Mammary epithelial cell (primary cell): ENCODE results near the gene SCIN.

Experiments
- EZH2 ChIP-seq: IDR thresholded peaks from 2 replicates; pipeline ENCODE4 v1.6.1; 2012; ENCODE audit warnings: low read length, inconsistent platforms, borderline replicate concordance
- TF ChIP-seq, protein P1 (sequence below), 2 donors: IDR thresholded peaks in 1 of 2; conservative IDR thresholded peaks in 1 of 2; 2 replicates each; pipeline ENCODE4 v1.5.1; 2011 to 2012; ENCODE audit warnings: inconsistent platforms in 2 of 2, low read length in 2 of 2, mild to moderate bottlenecking in 2 of 2, control low read depth in 1 of 2, low read depth in 1 of 2; ENCODE audit not compliant: insufficient read depth in 1 of 2; ENCODE audit errors: extremely low read depth in 1 of 2

- TF ChIP-seq, protein P1, sequence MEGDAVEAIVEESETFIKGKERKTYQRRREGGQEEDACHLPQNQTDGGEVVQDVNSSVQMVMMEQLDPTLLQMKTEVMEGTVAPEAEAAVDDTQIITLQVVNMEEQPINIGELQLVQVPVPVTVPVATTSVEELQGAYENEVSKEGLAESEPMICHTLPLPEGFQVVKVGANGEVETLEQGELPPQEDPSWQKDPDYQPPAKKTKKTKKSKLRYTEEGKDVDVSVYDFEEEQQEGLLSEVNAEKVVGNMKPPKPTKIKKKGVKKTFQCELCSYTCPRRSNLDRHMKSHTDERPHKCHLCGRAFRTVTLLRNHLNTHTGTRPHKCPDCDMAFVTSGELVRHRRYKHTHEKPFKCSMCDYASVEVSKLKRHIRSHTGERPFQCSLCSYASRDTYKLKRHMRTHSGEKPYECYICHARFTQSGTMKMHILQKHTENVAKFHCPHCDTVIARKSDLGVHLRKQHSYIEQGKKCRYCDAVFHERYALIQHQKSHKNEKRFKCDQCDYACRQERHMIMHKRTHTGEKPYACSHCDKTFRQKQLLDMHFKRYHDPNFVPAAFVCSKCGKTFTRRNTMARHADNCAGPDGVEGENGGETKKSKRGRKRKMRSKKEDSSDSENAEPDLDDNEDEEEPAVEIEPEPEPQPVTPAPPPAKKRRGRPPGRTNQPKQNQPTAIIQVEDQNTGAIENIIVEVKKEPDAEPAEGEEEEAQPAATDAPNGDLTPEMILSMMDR (conservative IDR thresholded peaks at IDR 0.05 in 1 of 2, IDR thresholded peaks at IDR 0.05 in 1 of 2; ENCODE audit: extremely low read depth in 1 of 2, insufficient read depth in 1 of 2, low read depth in 1 of 2, low read length in 2 of 2): no peak
- TF ChIP-seq EZH2: no peak
These were observed 73.1 kb downstream of the SCIN start for GRCh38 chr7:12643644-12644043.
